OCI-M2 (cell line): ENCODE measurements around the gene ARMH3.
A peak's percentile ranks its signal among the peaks of the same experiment; 100 is the strongest.

Source experiments
- DNase-seq: peaks from one replicate; lab custom pipeline; 2025; ENCODE audit not compliant: unreplicated experiment; lab: John Stamatoyannopoulos, UW

ARMH3 gene

DNA sequence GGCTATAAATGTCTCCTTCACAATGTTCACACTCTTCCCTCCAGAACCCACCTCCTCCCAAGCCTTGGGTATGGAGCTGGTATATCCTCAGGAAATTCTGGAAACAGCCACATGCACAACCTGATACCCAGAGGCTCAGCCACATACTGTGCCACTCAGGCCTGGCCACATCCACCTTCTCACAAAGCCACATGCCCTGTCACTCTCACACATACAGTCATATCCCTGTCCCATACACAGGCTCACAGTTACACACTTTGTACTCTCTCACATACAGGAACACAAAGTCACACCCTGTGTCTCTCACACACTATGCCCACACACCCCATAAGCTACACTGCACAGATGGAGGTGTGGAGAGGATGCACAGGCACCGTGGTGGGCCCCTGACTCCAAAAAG is 222.5 kb downstream of the ARMH3 start:
- no peak for DNase-seq

DNA sequence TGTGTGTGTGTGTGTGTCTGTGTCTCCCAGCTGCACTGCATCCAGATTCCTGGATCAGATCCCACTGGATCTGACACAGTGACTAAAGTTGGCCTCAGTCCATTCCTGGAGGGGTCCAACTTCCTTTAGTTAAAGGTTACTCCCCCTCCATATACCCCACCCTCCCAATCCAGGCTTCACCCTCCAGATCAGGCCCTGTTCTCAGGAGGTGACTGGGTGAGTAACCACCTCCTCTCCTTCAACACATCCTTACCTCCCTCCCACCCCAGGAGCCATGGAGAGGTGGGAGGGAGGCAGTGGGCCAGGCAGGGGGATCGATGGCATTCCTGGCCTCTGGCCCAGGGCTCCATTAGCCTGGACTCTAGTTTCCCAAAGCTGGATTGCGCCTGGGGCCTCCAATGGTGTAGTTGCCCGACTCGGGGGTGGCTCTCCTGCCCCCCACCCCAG is 223.6 kb downstream of the ARMH3 start:
- no peak for DNase-seq

DNA sequence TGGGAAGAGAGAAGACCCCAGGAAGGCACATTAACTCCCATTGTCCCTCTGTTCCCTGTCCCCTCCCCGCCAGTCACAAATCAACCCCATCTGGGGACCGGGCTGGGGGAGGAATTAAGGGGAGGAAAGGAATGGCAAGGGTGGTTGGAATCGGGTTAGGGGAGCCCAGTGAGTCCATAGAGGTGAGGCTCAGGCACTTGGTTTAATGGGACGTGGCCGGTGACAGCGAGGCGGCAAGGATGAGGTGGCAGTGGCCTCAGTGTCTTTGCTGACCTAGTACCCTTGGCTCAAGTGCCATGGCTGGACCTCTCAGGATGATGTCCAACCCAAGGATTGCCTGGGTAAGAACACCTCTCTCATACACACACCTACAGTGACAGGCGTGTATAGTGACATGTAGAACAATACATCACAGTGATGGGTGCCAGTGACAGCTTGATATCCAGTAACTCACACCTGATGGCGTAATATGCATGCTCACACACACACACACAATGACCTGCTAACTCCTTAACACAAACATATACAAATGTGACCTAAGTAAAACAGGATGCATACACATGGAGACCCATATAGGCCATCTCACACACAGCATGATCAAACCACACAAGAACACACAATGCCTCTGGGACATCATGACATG is 224.7 kb downstream of the ARMH3 start:
- no peak for DNase-seq

DNA sequence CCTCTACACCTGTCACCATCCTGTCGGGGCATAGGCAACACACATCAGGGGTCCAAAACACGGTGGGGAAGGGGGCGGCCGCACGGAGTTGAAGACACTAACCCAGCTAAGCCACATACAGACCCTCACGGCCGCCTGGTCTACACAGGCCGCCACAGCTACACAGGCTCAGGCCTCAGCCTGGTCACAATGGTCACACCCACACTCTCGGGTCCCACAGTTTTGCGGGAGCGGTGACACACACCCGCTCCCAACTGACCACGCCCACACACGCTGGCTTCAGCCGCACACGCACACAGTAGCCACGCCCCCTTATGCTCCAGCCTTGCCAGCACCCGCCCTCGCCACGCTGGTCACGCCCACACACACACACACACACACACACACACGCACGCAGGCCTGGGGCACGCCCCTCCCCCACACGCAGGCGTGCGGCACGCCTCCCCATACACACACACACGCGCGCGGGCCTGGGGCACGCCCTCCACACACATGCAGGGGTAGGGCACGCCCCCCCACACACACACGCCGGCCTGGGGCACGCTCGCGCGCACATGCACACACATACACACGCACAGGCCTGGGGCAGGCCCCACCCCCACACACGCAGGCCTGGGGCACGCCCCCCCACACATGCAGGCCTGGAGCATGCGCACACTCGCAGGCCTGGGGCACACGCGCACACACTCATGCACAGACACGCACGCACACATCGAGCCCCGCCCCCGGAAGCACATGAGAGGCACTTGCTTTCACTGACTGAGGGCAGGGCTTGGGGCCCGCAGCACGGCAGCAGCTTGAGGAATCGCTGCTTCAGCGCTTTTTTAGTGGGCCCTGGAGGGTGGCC is 225.4 kb downstream of the ARMH3 start:
- no peak for DNase-seq

DNA sequence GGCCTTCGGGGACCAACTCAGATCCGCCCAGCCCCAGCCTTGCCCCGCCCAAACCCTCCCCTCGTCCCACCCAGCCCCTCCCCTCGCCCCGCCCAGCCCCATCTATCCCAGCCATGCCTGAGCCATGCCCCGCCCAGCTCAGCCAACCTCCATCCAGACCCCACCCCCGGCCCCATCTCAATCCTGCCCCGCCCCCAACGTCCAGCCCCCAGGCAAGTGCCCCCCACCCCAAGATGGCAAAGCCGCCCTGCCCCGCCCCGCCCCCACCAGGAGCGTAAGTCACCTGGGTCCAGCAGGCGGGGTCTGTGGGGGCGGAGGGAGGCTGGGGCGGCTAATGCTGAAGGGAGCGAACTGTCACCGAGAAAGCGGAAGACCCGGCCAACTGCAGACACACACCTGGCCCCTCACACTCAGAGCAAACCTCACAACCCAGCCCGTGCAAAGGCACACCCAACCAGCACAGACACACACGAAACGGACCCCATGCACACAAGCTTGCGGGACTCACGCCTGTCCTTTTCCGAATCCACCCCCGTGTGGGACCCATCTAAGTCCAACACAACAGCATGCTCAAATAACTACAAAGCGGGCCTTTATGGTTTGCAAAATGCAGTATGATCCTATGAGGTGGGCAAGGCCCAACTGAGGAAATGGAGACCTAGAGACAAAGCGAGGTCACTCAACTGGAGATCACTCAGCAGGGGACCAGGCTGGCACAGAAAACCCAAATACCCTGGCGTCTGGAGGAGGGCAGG is 226.2 kb downstream of the ARMH3 start:
- no peak for DNase-seq

DNA sequence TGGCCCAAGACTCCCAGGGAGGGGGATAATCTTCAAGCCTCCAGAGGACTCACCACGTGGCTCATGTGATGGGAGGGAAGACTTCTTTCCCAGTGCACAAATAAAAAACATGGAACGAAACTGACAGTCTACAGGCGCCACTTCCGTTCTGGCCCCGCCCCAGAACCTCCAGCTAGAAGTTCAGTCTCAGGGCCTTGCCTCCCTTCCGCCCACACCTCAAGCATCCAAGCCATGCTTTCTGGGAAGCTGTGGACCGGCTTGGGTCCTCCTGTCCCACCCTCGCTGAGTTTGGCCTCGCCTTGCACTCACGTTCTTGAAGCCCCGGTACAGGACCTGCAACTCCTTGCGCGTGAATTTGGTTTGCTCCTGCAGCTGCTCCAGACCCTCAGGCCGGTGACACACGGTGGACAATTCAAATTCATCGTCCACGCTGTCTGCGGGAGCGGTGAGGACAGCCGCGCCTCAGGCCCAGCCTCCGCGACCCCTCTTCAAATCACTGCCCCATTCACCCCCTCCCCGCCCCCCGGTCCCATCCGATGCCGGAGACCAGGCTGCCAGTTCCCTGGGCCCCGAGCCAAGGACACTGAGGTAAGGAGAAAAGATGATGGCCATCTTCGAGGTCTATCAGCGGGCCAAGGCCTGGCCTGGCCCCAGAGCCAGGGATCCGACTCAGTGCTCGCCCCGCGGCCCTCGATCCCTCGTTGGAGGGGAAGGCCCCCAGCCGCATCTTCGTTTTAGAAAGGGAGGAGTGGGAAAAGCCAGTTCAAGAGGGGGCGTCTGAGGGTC is 227.0 kb downstream of the ARMH3 start:
- DNase-seq: no peak

DNA sequence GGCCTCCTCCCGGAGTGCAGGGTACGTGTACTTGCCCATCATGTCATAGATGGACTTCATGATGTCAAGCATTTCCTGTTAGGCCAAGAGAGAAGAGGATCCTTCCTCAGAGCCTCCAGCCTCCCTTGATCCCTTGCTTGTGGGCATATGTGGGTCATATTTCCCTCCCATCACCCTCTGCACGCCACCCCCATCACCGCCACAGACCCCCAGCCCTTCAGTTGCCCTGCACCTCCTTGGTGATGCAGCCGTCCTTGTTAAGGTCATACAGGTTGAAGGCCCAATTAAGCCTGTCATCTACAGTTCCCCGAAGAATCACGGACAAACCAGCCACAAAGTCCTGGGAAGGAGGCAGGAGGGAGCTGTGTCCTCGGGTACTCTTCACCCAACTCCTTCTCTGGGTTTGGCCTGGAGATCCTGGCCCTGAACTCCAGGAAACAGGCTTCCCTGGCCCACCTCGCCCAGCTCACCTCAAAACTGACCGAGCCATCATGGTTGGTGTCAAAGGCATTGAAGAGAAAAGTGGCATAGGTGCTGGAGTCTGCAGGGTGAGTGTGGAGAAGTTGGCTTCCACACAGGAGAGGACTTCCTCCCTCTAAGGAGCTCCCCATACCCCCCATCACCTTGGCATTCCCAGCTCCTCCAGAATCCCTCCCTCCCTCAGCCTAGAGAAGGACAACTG is 227.9 kb downstream of the ARMH3 start:
- DNase-seq: no peak

DNA sequence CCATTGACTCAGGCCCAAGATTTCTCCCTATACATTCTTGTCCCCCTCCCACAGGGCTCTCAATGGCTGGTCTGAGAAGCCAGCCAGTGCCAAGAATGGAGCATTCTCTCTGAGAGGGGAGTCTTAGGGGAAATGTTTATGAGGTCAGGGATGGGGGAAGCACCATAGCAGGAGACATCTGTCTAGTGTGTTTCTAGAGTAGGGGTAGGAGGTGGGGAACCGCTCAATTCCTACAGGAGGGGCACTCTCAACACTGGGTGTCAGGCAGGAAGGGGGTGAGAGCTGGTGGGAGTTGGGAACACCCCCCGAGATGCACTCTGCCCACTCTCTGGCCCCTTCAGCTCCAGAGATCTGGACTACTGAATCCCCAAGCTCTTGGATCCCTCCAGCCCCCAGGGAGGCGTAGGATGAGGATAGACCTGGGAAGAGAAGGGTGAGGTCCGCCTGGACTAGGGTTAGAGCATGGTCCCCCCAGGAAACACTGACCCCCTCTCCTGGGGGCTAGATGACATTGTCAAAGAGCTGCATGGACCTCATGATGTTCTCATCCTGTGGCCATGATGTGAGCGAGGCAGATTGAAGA is 229.0 kb downstream of the ARMH3 start:
- DNase-seq: no peak

DNA sequence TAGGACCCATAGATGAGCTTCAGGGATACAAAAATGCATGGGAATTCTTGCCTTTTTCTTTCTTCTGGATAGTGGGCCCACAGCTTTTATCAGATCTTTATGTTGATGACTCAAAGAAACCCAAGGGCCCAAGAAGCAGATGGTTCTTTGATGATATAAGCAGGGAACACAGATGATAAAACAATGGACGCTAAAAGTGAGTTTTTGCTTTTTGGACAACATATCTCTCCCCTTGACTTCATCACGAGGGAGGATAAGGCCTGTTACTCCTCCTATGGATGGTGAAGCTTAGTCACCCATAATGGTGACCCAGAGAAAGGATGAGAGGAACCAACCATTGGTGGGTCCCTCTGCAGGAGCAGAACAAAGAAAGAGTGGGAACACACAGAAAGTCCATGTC is 231.2 kb downstream of the ARMH3 start:
- no peak for DNase-seq

DNA sequence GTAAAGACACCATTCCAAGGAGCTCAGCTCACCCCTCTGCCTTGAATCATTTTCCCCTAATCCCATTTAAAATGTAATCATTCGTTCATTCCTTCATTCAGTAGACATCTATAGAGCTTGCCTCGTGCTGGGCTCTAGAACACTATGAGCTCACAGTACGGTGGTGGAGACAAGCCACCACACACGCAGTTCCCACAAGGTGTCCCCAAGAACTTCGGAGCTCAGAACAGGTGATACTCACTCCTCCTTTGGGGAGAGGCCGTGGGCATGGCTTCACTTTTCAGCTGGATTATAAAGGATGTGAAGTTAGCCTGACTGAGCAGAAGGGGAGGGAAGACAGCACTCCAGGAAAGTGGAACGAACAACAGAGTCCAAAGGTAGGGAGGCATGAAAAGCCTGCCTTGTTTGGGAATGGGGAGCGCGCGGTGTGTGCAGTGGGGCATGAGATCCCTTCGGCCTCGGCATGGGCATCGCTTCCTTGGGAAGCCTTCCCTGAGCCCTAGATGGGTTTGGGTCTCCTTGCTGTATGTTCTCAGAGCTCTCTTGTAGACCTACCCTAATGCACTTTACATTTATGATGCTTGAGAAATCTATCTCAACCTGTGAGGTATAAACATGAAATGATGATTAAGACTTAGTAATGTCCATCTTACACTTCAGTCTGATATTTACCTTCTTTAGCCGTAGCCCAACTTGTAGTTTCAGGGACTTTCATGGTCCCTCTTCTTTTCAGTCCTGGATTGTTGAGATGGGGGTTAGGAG is 236.9 kb downstream of the ARMH3 start:
- DNase-seq: no peak

DNA sequence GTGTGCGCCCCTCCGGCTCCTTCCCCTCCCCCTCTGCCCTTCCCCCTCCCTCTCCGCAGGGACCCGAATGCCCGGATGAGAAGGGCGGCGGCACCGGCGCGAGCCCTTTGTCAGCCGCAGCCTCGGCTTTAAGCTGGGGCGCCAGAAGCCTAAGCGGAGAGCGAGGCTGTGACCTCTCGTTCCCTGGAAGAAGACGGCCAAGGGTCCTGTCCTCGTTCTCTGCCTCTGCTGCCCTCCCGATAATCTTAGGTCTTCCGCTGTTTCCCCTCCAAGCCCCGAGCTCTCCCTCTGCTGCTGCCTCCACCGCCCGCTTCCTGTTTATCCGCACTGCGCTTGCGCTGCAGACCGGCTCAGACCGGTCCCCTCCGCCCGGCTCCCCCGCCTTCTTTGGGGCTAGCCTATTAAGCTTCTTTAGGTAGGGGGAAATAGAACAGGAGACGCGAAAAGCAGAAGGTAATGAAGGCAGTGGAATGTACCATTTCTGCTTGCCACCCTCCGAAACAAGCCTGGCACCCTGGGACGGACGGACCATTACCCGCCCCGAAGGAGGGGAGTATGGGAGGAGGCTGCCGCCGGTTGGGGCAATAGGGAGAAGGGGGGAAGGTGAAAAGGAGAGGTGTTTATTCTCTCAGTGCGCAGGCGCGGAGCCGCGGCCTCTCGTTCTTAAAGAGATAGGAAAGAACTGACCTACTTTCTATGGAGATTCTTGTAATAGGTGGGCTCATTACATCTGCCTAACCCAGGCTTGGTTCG is 237.7 kb downstream of the ARMH3 start, which contains the start of gene OGA:
Gene OGA (minus strand): TSS at position 326 of the 753 bp plus-strand sequence. CDS start 422 bp downstream, outside the sequence.
- DNase-seq: peak; percentile 91

DNA sequence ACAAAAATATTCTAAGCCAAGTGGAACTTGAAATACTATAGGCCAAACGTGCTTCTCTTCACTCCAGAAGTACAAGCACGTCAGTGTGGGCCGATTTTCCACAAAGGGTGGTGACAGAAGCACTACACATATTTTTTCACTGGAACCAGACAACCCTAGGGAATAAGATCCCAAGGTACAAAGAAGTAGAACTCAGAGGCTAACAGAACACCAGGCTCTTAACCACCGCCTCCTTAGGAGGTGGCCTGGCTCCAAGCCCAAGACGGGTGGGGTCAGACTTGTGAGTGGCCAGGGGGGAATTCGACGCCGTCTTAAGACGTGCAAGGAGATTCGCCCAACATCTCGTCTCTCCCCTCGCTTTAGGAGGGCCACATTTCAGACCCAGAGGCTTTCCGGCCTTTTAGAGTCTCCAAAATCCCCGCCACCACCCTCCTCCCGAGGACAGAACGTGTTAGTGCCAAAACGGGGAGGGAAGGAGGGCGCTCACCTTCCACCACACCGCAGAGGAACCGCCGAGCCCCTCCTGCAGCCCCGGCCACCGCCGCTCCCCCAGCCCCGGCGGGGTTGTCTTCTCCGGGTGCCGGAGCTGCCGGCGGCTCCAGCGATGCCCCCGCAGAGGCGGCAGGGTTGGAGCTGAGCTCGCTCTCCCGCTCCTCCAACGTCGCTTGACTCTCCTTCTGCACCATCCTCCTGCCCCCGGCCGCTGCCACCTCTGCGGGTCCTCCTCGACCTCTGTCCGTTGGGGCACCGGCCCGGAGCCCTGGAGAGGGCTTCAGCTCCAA is 238.4 kb downstream of the ARMH3 start:
- DNase-seq: no peak

DNA sequence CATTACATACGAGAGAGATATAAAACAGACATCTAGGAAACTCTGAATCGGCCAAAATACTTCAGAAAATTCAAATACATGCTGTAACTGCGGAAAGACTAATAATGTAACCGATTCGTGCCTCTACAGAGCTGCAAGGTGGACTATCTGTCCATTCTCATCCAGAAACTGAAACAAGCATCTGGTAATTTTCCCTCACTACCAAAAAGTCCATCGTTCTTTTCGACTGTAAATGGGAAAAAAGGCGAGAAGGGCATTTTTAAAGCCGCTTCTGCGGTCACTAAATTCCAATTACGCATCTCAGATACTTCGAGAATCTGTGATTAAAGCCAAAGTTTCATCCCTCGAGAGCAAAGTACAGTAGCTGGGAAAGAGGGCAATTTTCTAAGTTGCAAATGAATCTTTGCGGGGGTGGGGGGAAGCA is 239.0 kb downstream of the ARMH3 start:
- DNase-seq: no peak

DNA sequence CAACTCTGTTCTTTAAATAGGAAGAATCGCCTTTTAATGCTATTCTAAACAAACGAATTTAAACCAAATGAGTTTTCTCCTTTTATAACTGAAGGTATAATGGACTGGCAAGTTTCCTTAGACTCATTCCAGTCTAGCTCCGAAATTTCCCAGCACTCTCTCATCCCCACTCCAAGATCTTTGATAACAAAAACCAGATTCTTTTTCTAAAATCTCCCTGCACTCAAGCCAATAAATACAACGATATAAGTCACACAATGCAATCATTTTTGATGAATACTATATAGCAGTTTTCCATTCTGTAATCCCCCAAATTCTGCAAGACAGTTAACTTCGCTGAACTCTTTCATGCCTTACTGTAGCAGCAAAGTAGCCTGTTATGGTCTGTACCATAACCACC is 239.6 kb downstream of the ARMH3 start:
- no peak for DNase-seq

DNA sequence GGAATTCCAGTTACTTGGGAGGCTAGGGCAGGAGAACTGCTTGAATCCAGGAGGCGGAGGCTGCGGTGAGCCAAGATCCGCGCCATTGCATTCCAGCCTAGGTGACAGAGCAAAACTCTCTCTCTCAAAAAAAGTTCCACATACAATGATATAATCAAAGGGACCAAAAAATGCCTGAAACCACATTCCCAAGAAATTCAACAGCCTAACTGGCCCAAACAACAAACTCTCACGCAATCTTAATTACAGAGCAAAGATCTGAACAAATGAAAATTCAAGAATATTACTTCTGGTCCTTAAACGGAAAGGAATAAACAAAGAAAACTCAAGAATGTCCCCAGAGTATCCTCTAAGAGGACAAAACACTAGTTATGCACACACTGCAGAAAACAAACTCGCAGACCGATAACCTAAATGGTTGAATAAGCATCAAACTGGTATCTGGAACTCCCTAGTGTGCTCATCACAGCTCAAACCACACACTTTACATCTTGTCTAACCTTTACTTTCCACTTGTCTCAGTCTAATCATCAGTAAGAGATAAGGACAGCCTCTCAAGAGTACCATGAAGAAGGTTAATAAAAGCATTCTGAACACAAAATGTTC is 241.4 kb downstream of the ARMH3 start:
- no peak for DNase-seq

DNA sequence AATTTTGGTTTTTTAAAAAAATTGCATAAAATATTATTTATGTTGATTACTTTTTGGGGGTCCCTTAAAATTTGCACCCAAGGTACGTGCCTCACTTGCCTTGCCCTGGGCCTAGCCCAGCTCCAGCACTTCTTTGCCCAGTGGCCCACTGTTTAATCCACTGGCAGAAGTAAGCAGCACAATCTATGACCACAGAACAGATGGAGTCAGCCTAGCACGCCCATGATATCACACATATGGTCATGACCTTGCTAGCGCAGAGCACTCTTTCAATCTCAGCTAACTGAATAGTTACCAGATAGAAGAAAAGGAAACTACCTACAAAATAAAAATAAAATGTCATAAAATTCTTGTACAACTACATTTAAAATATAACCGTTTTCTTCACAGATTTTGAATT is 243.4 kb downstream of the ARMH3 start:
- no peak for DNase-seq

DNA sequence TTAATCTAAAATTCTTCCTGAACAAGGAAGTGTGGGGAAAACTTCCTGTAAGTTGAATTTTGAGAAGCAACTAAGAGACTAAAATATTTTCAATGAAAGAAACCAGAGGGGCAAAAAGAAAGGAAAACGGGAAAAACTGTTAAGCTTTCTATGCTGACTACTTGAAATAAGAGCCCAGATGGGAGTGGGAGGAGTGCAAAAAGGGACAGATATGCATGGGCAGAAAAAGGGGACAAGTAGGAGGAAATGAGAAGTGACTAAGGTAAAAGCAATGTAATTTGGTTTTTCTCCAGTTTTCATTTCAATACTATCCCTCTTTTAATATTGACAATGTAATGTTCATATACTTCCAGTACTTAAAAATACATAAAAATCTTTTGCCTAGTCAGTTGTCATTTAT is 248.8 kb downstream of the ARMH3 start:
- DNase-seq: no peak
